GM23338 (cell line): Measurements from ENCODE around the gene AMPH. TPM values are rescaled to one million over a fixed set of nuclear protein-coding genes. Genes with fewer than 3 reads are reported as not detected.
"Not testable (repeated sequence)": the region's sequence is repeated elsewhere in the genome, so short reads cannot be mapped to it uniquely, and the experiment has no call there.

Experiments used
- ATAC-seq: fragments of 200-7000 bp; cut with Tn5 transposase; 3 replicates; pipeline ENCODE4 v1.9.1; 2020
- DNase-seq: peaks from one replicate; pipeline ENCODE4 v3.0.0-alpha.2; 2015; ENCODE audit warnings: low spot score
- H2AFZ ChIP-seq: fragments of 200-600 bp; sonication (generic); 2 replicates; pipeline ENCODE4 v1.8.0; 2016; ENCODE audit warnings: antibody characterized with exemption, mild to moderate bottlenecking, moderate library complexity
- H3F3A ChIP-seq: fragments of 200-600 bp; sonication (generic); replicated peaks from 2 replicates; pipeline ENCODE4 v1.8.0; 2017; ENCODE audit warnings: antibody characterized with exemption, mixed run types, low read depth
- H3K27ac ChIP-seq: fragments of 200-600 bp; sonication (generic); 2 replicates; pipeline ENCODE4 v1.6.1; 2016; ENCODE audit warnings: low read depth
- H3K27me3 ChIP-seq: fragments of 200-600 bp; sonication (generic); 2 replicates; pipeline ENCODE4 v1.8.0; 2016; ENCODE audit warnings: mild to moderate bottlenecking, mixed run types, moderate library complexity; ENCODE audit not compliant: insufficient read depth
- H3K36me3 ChIP-seq: fragments of 200-600 bp; sonication (generic); 2 replicates; pipeline ENCODE4 v1.8.0; 2016; ENCODE audit warnings: mild to moderate bottlenecking; ENCODE audit not compliant: insufficient read depth
- H3K4me1 ChIP-seq: fragments of 200-600 bp; sonication (generic); 2 replicates; pipeline ENCODE4 v1.8.0; 2016; ENCODE audit warnings: mild to moderate bottlenecking, moderate library complexity; ENCODE audit not compliant: insufficient read depth
- H3K4me2 ChIP-seq: fragments of 200-600 bp; sonication (generic); 2 replicates; pipeline ENCODE4 v1.7.1; 2017; ENCODE audit warnings: mixed run types
- H3K4me3 ChIP-seq: fragments of 200-600 bp; sonication (generic); 2 replicates; pipeline ENCODE4 v1.6.1; 2016; ENCODE audit warnings: mixed run types
- H3K79me2 ChIP-seq: fragments of 200-600 bp; sonication (generic); replicated peaks from 2 replicates; pipeline ENCODE4 v1.8.0; 2017; ENCODE audit warnings: mild to moderate bottlenecking; ENCODE audit not compliant: insufficient read depth
- H3K9me2 ChIP-seq: fragments of 200-600 bp; sonication (generic); 2 replicates; pipeline ENCODE4 v1.8.0; 2017; ENCODE audit not compliant: insufficient read depth
- H4K20me1 ChIP-seq: fragments of 200-600 bp; sonication (generic); replicated peaks from 2 replicates; pipeline ENCODE4 v1.8.0; 2017; ENCODE audit warnings: mild to moderate bottlenecking; ENCODE audit not compliant: insufficient read depth
- H3K27ac Mint-ChIP-seq: 2 replicates; pipeline ENCODE4 v1.8.0; 2020; ENCODE audit warnings: inconsistent platforms, mild to moderate bottlenecking, moderate library complexity, mixed read lengths
- H3K27me3 Mint-ChIP-seq: 3 replicates; pipeline ENCODE4 v1.8.0; 2022; ENCODE audit warnings: low read depth, mild to moderate bottlenecking, moderate library complexity, mixed read lengths, inconsistent platforms; ENCODE audit not compliant: insufficient read depth, poor library complexity
- H3K36me3 Mint-ChIP-seq: 3 replicates; pipeline ENCODE4 v1.8.0; 2021; ENCODE audit warnings: low read depth, mild to moderate bottlenecking, inconsistent platforms, moderate library complexity, mixed read lengths
- H3K4me1 Mint-ChIP-seq: 3 replicates; pipeline ENCODE4 v1.8.0; 2020; ENCODE audit warnings: mild to moderate bottlenecking, inconsistent platforms, mixed read lengths
- H3K4me3 Mint-ChIP-seq: 3 replicates; pipeline ENCODE4 v1.8.0; 2021; ENCODE audit warnings: moderate library complexity, mild to moderate bottlenecking, inconsistent platforms, mixed read lengths
- H3K9me3 Mint-ChIP-seq: 3 replicates; pipeline ENCODE4 v1.8.0; 2020; ENCODE audit warnings: moderate library complexity, mild to moderate bottlenecking, inconsistent platforms, mixed read lengths
- CREB1 ChIP-seq: fragments of 250-450 bp; sonication (Bioruptor Pico); IDR thresholded peaks from 2 replicates; pipeline ENCODE4 v1.5.0; 2020; ENCODE audit warnings: low read depth, mild to moderate bottlenecking, moderate library complexity
- CTCF ChIP-seq, 2 experiments: fragments of 200-600 bp in 1 of 2; sonication (generic) in 1 of 2; conservative IDR thresholded peaks; 2 replicates each; pipeline versions ENCODE4 v1.5.1 to v1.6.1; 2016 to 2017; ENCODE audit warnings: antibody characterized with exemption in 2 of 2, low read depth in 2 of 2, mild to moderate bottlenecking in 2 of 2, moderate library complexity in 1 of 2
- ETS1 ChIP-seq: IDR thresholded peaks from 2 replicates; pipeline ENCODE4 v1.6.1; 2016; ENCODE audit warnings: antibody characterized with exemption
- EZH2 ChIP-seq: fragments of 200-600 bp; sonication (generic); IDR thresholded peaks from one replicate; pipeline ENCODE4 v1.8.0; 2017; ENCODE audit warnings: antibody characterized with exemption, mild to moderate bottlenecking, low read depth; ENCODE audit not compliant: unreplicated experiment
- EZH2phosphoT487 ChIP-seq: fragments of 200-600 bp; sonication (generic); IDR thresholded peaks from one replicate; pipeline ENCODE4 v1.8.1; 2018; ENCODE audit warnings: antibody characterized with exemption; ENCODE audit not compliant: unreplicated experiment
- JUNB ChIP-seq: IDR thresholded peaks from one replicate; pipeline ENCODE4 v1.6.1; 2016; ENCODE audit warnings: antibody characterized with exemption; ENCODE audit not compliant: unreplicated experiment
- NANOG ChIP-seq: IDR thresholded peaks from 2 replicates; pipeline ENCODE4 v1.6.1; 2016; ENCODE audit warnings: antibody characterized with exemption, borderline replicate concordance
- POLR2AphosphoS5 ChIP-seq: IDR thresholded peaks from 2 replicates; pipeline ENCODE4 v1.6.1; 2016; ENCODE audit warnings: antibody characterized with exemption, low read depth
- REST ChIP-seq: IDR thresholded peaks from one replicate; pipeline ENCODE4 v1.6.1; 2018; ENCODE audit warnings: antibody characterized with exemption; ENCODE audit not compliant: unreplicated experiment
- STAT1 ChIP-seq: IDR thresholded peaks from one replicate; pipeline ENCODE4 v1.6.1; 2016; ENCODE audit warnings: antibody characterized with exemption; ENCODE audit not compliant: unreplicated experiment
- ZNF114 ChIP-seq: fragments of 250-450 bp; sonication (Bioruptor Pico); IDR thresholded peaks from 2 replicates; pipeline ENCODE4 v1.5.0; 2020; ENCODE audit warnings: mild to moderate bottlenecking, moderate library complexity
- ZNF331 ChIP-seq: fragments of 250-450 bp; sonication (Bioruptor Pico); IDR thresholded peaks from 2 replicates; pipeline ENCODE4 v1.5.0; 2020; ENCODE audit warnings: low read depth, mild to moderate bottlenecking, moderate library complexity
- polyA plus RNA-seq: library from polyadenylated mRNA; unstranded; fragments of >200 nt; fragmentation: Nextera tagmentation; extraction: Ambion mirVana; gene quantifications from 2 replicates; pipeline ENCODE4 v1.2.1, GENCODE V29; 2016
- total RNA-seq: library from RNA; depleted of rRNA; stranded (reverse); fragments of >200 nt; shearing (Covaris generic); gene quantifications from 2 replicates; pipeline ENCODE4 v1.2.3, GENCODE V29; 2014

Gene AMPH
- total and polyA plus RNA-seq, 2 experiments from 2014 or later, result 4.8 to 10.2 TPM

- not testable (repeated sequence) for H3K4me3 ChIP-seq, H3K4me2 ChIP-seq, H3K36me3 Mint-ChIP-seq, H4K20me1 ChIP-seq, H3K36me3 ChIP-seq, H3K9me2 ChIP-seq, H2AFZ ChIP-seq, H3K27ac Mint-ChIP-seq, H3F3A ChIP-seq, H3K27me3 Mint-ChIP-seq, ATAC-seq, H3K79me2 ChIP-seq, H3K27me3 ChIP-seq, H3K4me1 Mint-ChIP-seq, H3K27ac ChIP-seq, H3K4me1 ChIP-seq, DNase-seq, H3K4me3 Mint-ChIP-seq, H3K9me3 Mint-ChIP-seq
These were observed 59.6 kb downstream of the AMPH start for GRCh38 chr7:38571620-38572019.

GRCh38 chr7:38568497-38568896 is 62.7 kb downstream of the AMPH start:
- no peak overlapping the region for H3K4me2 ChIP-seq
- ATAC-seq, result no peak
- no peak overlapping the region for H3K27ac Mint-ChIP-seq
- TF ChIP-seq JUNB (no peak), NANOG (no peak), ETS1 (no peak), EZH2phosphoT487 (no peak), EZH2 (no peak), STAT1 (no peak), ZNF331 (no peak), POLR2AphosphoS5 (no peak), REST (no peak), CREB1 (no peak), CTCF (conservative IDR thresholded peaks at IDR 0.05; ENCODE audit: low read depth in 2 of 2) (no peak), ZNF114 (CRISPR knock-in tag) (no peak)

More at GRCh38 chr7:38568497-38568896, 62.7 kb downstream of the AMPH start:
- H2AFZ ChIP-seq, result no peak overlapping the region
- H3K79me2 ChIP-seq, result no peaks in the 10 kb centered on the region
- no peak for DNase-seq
- H3K4me1 ChIP-seq, result no peaks in the 10 kb centered on the region
- no peak overlapping the region for H3K27ac ChIP-seq
- H3K36me3 Mint-ChIP-seq, result no peaks in the 10 kb centered on the region
- no peaks in the 10 kb centered on the region for H3K9me2 ChIP-seq
- H3K27me3 ChIP-seq, result no peaks in the 10 kb centered on the region
- no peaks in the 10 kb centered on the region for H3F3A ChIP-seq
- H3K4me1 Mint-ChIP-seq, result no peaks in the 10 kb centered on the region
- H3K4me3 ChIP-seq, result no peak overlapping the region
- no peaks in the 10 kb centered on the region for H3K9me3 Mint-ChIP-seq
- H3K36me3 ChIP-seq, result no peaks in the 10 kb centered on the region
- no peak overlapping the region for H3K4me3 Mint-ChIP-seq
- peaks cover 1% of the 10 kb centered on the region for H3K27me3 Mint-ChIP-seq
- H4K20me1 ChIP-seq, result no peaks in the 10 kb centered on the region
